ENCODE results near the gene PLEKHN1. TPM values are rescaled to one million over a fixed set of nuclear protein-coding genes. Genes with fewer than 3 reads are reported as not detected.
"Not testable (repeated sequence)": the region's sequence is repeated elsewhere in the genome, so short reads cannot be mapped to it uniquely, and the experiment has no call there.

PLEKHN1 gene
- total RNA-seq, 2 donors from 2014 or later, result not detected

- TF ChIP-seq POLR2A (IDR thresholded peaks at IDR 0.05) (no peak), CTCF (IDR thresholded peaks at IDR 0.05) (peak; percentile 33 to 77 (median 65))
- H3K9me3 ChIP-seq, result no peaks in the 10 kb centered on the region
- H3K4me3 ChIP-seq, result no peak overlapping the region
- ATAC-seq (peak; percentile 86), DNase-seq (peak; percentile 66 to 76 (median 72))
- no peaks in the 10 kb centered on the region for H3K36me3 ChIP-seq (replicated peaks in 1 of 2; ENCODE audit: insufficient read depth in 1 of 2, low read depth in 2 of 2)
- 3% methylated on average over 35 of the region's 40 CpGs; no CpG with 5 or more reads in 1 of the 2 donors for WGBS, 2 donors
- peaks cover 10% of the 10 kb centered on the region for H3K4me1 ChIP-seq
- H3K27me3 ChIP-seq, result no peaks in the 10 kb centered on the region
- intact Hi-C loops (cut with DNase I), result no loop called here
- H3K27ac ChIP-seq, result peak overlapping the region in 1 of 4 donors; percentile 10
Observed at GRCh38 chr1:975896-976683, 9.8 kb downstream of the PLEKHN1 start.

DNA sequence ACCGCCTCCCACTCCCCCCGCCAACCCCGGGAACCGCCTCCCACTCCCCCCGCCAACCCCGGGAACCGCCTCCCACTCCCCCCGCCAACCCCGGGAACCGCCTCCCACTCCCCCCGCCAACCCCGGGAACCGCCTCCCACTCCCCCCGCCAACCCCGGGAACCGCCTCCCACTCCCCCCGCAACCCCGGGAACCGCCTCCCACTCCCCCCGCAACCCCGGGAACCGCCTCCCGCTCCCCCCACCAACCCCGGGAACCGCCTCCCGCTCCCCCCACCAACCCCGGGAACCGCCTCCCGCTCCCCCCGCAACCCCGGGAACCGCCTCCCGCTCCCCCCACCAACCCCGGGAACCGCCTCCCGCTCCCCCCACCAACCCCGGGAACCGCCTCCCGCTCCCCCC is 10.5 kb downstream of the PLEKHN1 start:
- H3K4me3 ChIP-seq; ATAC-seq; intact Hi-C loops (cut with DNase I); H3K9me3 ChIP-seq; H3K4me1 ChIP-seq; H3K27ac ChIP-seq; H3K27me3 ChIP-seq; H3K36me3 ChIP-seq (replicated peaks in 1 of 2; ENCODE audit: insufficient read depth in 1 of 2, low read depth in 2 of 2): not testable (repeated sequence)
- peak in 1 of 4 donors; percentile 11 for DNase-seq
- WGBS, 2 donors, result no CpG with 5 or more reads among the region's 39 CpGs

DNA sequence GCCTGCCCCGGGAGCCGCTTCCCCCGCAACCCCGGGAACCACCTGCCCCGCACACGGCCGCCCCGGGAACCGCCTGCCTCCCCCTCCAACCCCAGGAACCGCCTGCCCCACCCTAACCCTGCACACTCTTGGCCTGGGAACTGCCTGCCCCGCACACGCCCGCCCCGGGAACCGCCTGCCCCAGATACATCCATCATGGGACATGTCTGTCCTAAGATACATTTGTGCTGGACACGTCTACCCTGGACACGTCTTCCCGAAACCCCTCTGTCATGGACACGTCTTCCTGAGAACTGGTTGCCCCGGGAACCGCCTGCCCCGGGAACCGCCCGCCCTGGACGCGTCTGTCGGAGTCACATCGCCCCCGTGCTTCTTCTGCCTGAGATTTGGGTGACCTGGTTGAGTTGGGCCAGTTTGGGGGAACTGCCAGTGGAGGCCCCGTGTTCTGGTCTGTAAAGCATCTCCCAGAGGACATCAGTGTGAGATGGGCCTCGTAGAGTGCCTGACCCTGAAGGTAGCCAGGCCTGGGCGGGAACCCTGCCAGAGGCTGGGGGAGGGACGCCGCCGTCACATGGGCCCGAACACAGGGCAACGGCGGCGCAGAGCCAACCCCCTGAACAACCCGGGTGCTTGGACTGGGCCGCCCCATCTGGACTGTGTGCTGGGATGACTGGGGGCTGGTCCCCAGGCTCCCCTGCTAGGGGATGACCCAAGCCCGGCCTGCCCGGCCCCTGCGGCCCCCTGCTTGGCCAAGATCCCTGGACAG is 12.0 kb downstream of the PLEKHN1 start:
- intact Hi-C loops (cut with DNase I), result no loop called here
- Histone ChIP-seq H3K9me3 (no peaks in the 10 kb centered on the region), H3K4me1 (peaks cover 10% of the 10 kb centered on the region), H3K27me3 (no peaks in the 10 kb centered on the region), H3K27ac (no peak overlapping the region), H3K4me3 (no peak overlapping the region), H3K36me3 (replicated peaks in 1 of 2; ENCODE audit: insufficient read depth in 1 of 2, low read depth in 2 of 2) (no peaks in the 10 kb centered on the region)
- DNase-seq (peak in 1 of 4 donors; percentile 10), ATAC-seq (no peak)
- 69 to 77% methylated on average over 18 to 30 of the region's 44 CpGs for WGBS, 2 donors
- TF ChIP-seq CTCF (IDR thresholded peaks at IDR 0.05), result no peak
- no peak for TF ChIP-seq POLR2A (IDR thresholded peaks at IDR 0.05)

- DNase-seq (peak in 1 of 4 donors; percentile 10), ATAC-seq (no peak)
- Histone ChIP-seq H3K27ac (no peak overlapping the region), H3K27me3 (peaks cover 0 to 4% of the 10 kb centered on the region in 2 donors), H3K36me3 (replicated peaks in 1 of 2; ENCODE audit: insufficient read depth in 1 of 2, low read depth in 2 of 2) (no peaks in the 10 kb centered on the region), H3K9me3 (no peaks in the 10 kb centered on the region), H3K4me1 (peaks cover 10% of the 10 kb centered on the region), H3K4me3 (no peak overlapping the region)
- intact Hi-C loops (cut with DNase I), result no loop called here
- WGBS, 2 donors, result 79 to 84% methylated on average over 10 to 38 of the region's 60 CpGs
- no peak for TF ChIP-seq POLR2A (IDR thresholded peaks at IDR 0.05)
- no peak for TF ChIP-seq CTCF (IDR thresholded peaks at IDR 0.05)
Observed at GRCh38 chr1:978835-979743, 12.8 kb downstream of the PLEKHN1 start.
